MCF 10A (cell line): Measurements from ENCODE around the gene EGLN1. TPM values are rescaled to one million over a fixed set of nuclear protein-coding genes. Genes with fewer than 3 reads are reported as not detected.

Experiments
- BruUV-seq: library from RNA; stranded (reverse); fragments of 400-500 nt; replicated peaks from 2 replicates; lab custom pipeline; 2021; lab: Mats Ljungman, UMichigan
- CTCF ChIA-PET: fragments of 300-600 bp; sonication (Branson Sonifier 250); formaldehyde crosslinking; extraction: SDS; loops from one replicate; lab custom pipeline; 2021; ENCODE audit warnings: antibody characterized with exemption, inconsistent platforms; lab: Yijun Ruan, JAX
- POLR2A ChIA-PET: fragments of 300-600, 350-650 bp; sonication (Branson Sonifier 250); formaldehyde crosslinking; extraction: SDS; loops from one replicate; lab custom pipeline; 2020; ENCODE audit warnings: antibody characterized with exemption, inconsistent platforms; lab: Yijun Ruan, JAX
- DNase-seq: peaks from one replicate; pipeline ENCODE4 v3.0.0-alpha.2; 2018; ENCODE audit not compliant: unreplicated experiment
- H3K27ac Mint-ChIP-seq: one replicate; pipeline ENCODE4 v1.8.0; 2022; ENCODE audit warnings: mild to moderate bottlenecking, low read depth, mixed read lengths; ENCODE audit not compliant: unreplicated experiment
- H3K27me3 Mint-ChIP-seq: one replicate; pipeline ENCODE4 v1.8.0; 2022; ENCODE audit warnings: mixed read lengths; ENCODE audit not compliant: insufficient read depth, unreplicated experiment
- H3K36me3 Mint-ChIP-seq: one replicate; pipeline ENCODE4 v1.8.0; 2022; ENCODE audit warnings: mild to moderate bottlenecking, moderate library complexity, mixed read lengths; ENCODE audit not compliant: insufficient read depth, unreplicated experiment
- H3K4me1 Mint-ChIP-seq: one replicate; pipeline ENCODE4 v1.8.0; 2022; ENCODE audit warnings: mixed read lengths; ENCODE audit not compliant: insufficient read depth, unreplicated experiment
- H3K4me3 Mint-ChIP-seq: one replicate; pipeline ENCODE4 v1.8.0; 2022; ENCODE audit warnings: mild to moderate bottlenecking, moderate library complexity, mixed read lengths; ENCODE audit not compliant: unreplicated experiment
- H3K9me3 Mint-ChIP-seq: one replicate; pipeline ENCODE4 v1.8.0; 2022; ENCODE audit warnings: mixed read lengths; ENCODE audit not compliant: unreplicated experiment
- CTCF ChIP-seq: fragments of 200-600 bp; IDR thresholded peaks from one replicate; pipeline ENCODE4 v1.8.0; 2022; ENCODE audit warnings: antibody characterized with exemption, mild to moderate bottlenecking; ENCODE audit not compliant: unreplicated experiment
- intact Hi-C: fragments of 100-400 bp; cut with micrococcal nuclease; formaldehyde crosslinking; loops from 2 replicates; pipeline ENCODE4 v1.14.1; 2022
- total RNA-seq: library from RNA; stranded (reverse); gene quantifications from 2 replicates; pipeline ENCODE4 v1.2.3, GENCODE V29; 2022

Gene EGLN1
- total RNA-seq, 1 experiment from 2014 or later = 68.8 TPM

- no TSS peak for BruUV-seq
- Mint-ChIP-seq H3K4me1 (peaks cover 6% of the 10 kb centered on the region), H3K27me3 (no peaks in the 10 kb centered on the region), H3K9me3 (no peaks in the 10 kb centered on the region), H3K36me3 (peaks cover 6% of the 10 kb centered on the region), H3K4me3 (no peak overlapping the region), H3K27ac (no peak overlapping the region)
- POLR2A ChIA-PET = interaction anchor here (0.6 to 2.3 kb wide), 3 partner anchors 13 to 265 kb away, joined by 3 to 13 read pairs (median 4); partner anchors contain the start of genes EXOC8 and SPRTN
- CTCF ChIA-PET = interaction anchor here (1.2 to 1.6 kb wide), 3 partner anchors 18 to 74 kb away, joined by 3 to 5 read pairs (median 3); no protein-coding TSS in a partner anchor
- intact Hi-C loops = no loop called here
- DNase-seq = no peak
- no peak for TF ChIP-seq CTCF
These were observed 103.5 kb downstream of the EGLN1 start for GRCh38 chr1:231318568-231318967.

DNA sequence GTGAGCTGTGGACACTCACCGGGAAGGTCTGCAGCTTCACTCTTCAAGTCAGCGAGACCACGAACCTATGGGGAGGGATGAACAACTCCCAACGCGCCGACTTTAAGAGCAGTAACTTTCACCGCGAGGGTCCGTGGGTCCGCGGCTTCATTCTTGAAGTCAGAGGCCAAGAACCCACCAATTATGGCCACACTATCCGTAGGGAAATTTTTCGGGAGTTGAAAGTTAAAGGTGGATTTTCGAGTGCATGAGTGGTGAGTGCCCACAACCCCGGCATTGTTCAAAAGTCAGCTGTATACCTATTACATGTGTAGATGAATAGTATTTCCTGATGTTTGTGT, 104.1 kb downstream of the EGLN1 start:
- BruUV-seq = no TSS peak
- Mint-ChIP-seq H3K36me3 (peaks cover 6% of the 10 kb centered on the region), H3K4me3 (no peak overlapping the region), H3K27ac (no peak overlapping the region), H3K4me1 (peaks cover 6% of the 10 kb centered on the region), H3K27me3 (no peaks in the 10 kb centered on the region), H3K9me3 (no peaks in the 10 kb centered on the region)
- ChIA-PET POLR2A (interaction anchor here (0.6 to 2.3 kb wide), 4 partner anchors 14 to 264 kb away, joined by 3 to 13 read pairs (median 4); partner anchors contain the start of genes EXOC8 and SPRTN), CTCF (interaction anchor here (0.8 to 1.6 kb wide), 4 partner anchors 16 to 73 kb away, joined by 3 to 5 read pairs (median 4); no protein-coding TSS in a partner anchor)
- DNase-seq = no peak
- no peak for TF ChIP-seq CTCF
- intact Hi-C loops = no loop called here

DNA sequence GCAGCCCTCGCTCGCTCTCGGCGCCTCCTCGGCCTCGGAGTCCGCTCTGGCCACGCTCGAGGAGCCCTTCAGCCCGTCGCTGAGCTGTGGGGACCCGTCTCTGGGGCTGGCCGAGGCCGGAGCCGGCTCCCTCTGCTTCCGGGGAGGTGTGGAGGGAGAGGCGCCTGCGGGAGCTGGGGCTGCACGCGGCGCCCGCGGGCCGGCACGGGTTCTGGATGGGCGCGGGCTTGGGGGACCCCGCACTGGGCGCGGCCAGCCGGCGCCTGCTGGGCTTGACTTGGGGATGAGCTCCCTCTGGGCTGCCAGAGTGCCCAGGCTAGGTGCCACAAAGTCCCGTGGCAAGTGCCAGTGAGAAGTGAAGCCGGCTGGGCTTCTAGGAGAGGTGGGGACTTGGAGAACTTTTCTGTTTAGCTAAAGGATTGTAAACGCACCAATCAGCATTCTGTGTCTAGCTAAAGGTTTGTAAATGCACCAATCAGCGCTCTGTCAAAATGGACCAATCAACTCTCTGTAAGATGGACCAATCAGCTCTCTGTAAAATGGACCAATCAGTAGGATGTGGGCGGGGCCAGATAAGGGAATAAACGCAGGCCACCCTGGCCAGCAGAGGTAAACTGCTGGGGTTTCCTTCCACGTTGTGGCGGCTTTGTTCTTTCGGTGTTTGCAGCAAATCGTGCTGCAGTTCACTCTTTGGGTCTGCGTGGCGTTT, 104.6 kb downstream of the EGLN1 start:
- Mint-ChIP-seq H3K4me1 (peaks cover 6% of the 10 kb centered on the region), H3K9me3 (no peaks in the 10 kb centered on the region)
- POLR2A ChIA-PET = interaction anchor here (1.0 to 2.3 kb wide), 3 partner anchors 14 to 35 kb away, joined by 3 to 13 read pairs (median 4); partner anchors contain the start of genes EXOC8 and SPRTN

More for the DNA sequence above, 104.6 kb downstream of the EGLN1 start:
- intact Hi-C loops = no loop called here
- H3K27ac Mint-ChIP-seq = no peak overlapping the region
- CTCF ChIA-PET = interaction anchor here (0.6 to 3.0 kb wide), 9 partner anchors 11 to 288 kb away, joined by 3 to 19 read pairs (median 4); partner anchors contain the start of genes EXOC8 and SPRTN
- no peak for DNase-seq
- H3K36me3 Mint-ChIP-seq = peaks cover 6% of the 10 kb centered on the region
- no peak overlapping the region for H3K4me3 Mint-ChIP-seq
- no peak for TF ChIP-seq CTCF
- no TSS peak for BruUV-seq
- no peaks in the 10 kb centered on the region for H3K27me3 Mint-ChIP-seq
